HEK293 (cell line): Measurements from ENCODE around the gene PAF1.
A peak's percentile ranks its signal among the peaks of the same experiment; 100 is the strongest.

Source experiments
- BCL11B ChIP-seq: fragments of 450-650 bp; formaldehyde crosslinking; IDR thresholded peaks from 2 replicates; pipeline ENCODE4 v1.5.1; 2016; ENCODE audit warnings: low read depth, missing biosample characterization, missing genetic modification characterization
- FEZF1 ChIP-seq: fragments of 450-650 bp; formaldehyde crosslinking; IDR thresholded peaks from 2 replicates; pipeline ENCODE4 v1.5.1; 2016; ENCODE audit warnings: missing biosample characterization, missing genetic modification characterization
- MYNN ChIP-seq: fragments of 450-650 bp; formaldehyde crosslinking; IDR thresholded peaks from 2 replicates; pipeline ENCODE4 v1.5.1; 2016; ENCODE audit warnings: missing biosample characterization, missing genetic modification characterization, borderline replicate concordance
- PRDM6 ChIP-seq: fragments of 450-650 bp; formaldehyde crosslinking; IDR thresholded peaks from 2 replicates; pipeline ENCODE4 v1.5.1; 2017; ENCODE audit warnings: missing biosample characterization, missing genetic modification characterization
- SCRT1 ChIP-seq: fragments of 450-650 bp; formaldehyde crosslinking; IDR thresholded peaks from 2 replicates; pipeline ENCODE4 v1.5.1; 2016; ENCODE audit warnings: missing biosample characterization, missing genetic modification characterization, borderline replicate concordance
- SETDB1 ChIP-seq: IDR thresholded peaks from one replicate; pipeline ENCODE4 v1.6.1; 2017; ENCODE audit warnings: mild to moderate bottlenecking, low read length, moderate library complexity, mixed read lengths; ENCODE audit not compliant: insufficient read length
- TCF7L2 ChIP-seq: IDR thresholded peaks from 2 replicates; pipeline ENCODE4 v1.6.1; 2011; ENCODE audit warnings: low read depth, mild to moderate bottlenecking, inconsistent platforms, low read length, moderate library complexity, borderline replicate concordance
- ZBTB26 ChIP-seq: fragments of 450-650 bp; formaldehyde crosslinking; optimal IDR thresholded peaks from 2 replicates; pipeline ENCODE3; 2016; ENCODE audit warnings: missing biosample characterization, mild to moderate bottlenecking, missing genetic modification characterization
- ZFHX2 ChIP-seq: fragments of 450-650 bp; formaldehyde crosslinking; conservative IDR thresholded peaks from 2 replicates; pipeline ENCODE4 v1.5.1; 2016; ENCODE audit warnings: missing biosample characterization, missing genetic modification characterization
- ZIC2 ChIP-seq: fragments of 450-650 bp; formaldehyde crosslinking; IDR thresholded peaks from 2 replicates; pipeline ENCODE4 v1.5.1; 2016; ENCODE audit warnings: missing biosample characterization, missing genetic modification characterization
- ZNF148 ChIP-seq: fragments of 450-650 bp; formaldehyde crosslinking; IDR thresholded peaks from 2 replicates; pipeline ENCODE4 v1.5.0; 2017; ENCODE audit warnings: missing biosample characterization, missing genetic modification characterization, borderline replicate concordance
- ZNF23 ChIP-seq: fragments of 450-650 bp; formaldehyde crosslinking; IDR thresholded peaks from 2 replicates; pipeline ENCODE4 v1.5.1; 2016; ENCODE audit warnings: missing biosample characterization, missing genetic modification characterization, borderline replicate concordance
- ZNF239 ChIP-seq: fragments of 450-650 bp; formaldehyde crosslinking; IDR thresholded peaks from 2 replicates; pipeline ENCODE4 v1.5.1; 2016; ENCODE audit warnings: missing biosample characterization, missing genetic modification characterization
- ZNF266 ChIP-seq: fragments of 450-650 bp; formaldehyde crosslinking; IDR thresholded peaks from 2 replicates; pipeline ENCODE4 v1.5.1; 2016; ENCODE audit warnings: missing biosample characterization, missing genetic modification characterization, low read depth
- ZNF280D ChIP-seq: fragments of 450-650 bp; formaldehyde crosslinking; IDR thresholded peaks from 2 replicates; pipeline ENCODE4 v1.5.1; 2016; ENCODE audit warnings: missing biosample characterization, missing genetic modification characterization
- ZNF37A ChIP-seq: fragments of 450-650 bp; IDR thresholded peaks from 2 replicates; pipeline ENCODE4 v1.5.1; 2018; ENCODE audit warnings: missing biosample characterization, missing genetic modification characterization
- ZNF48 ChIP-seq: fragments of 450-650 bp; formaldehyde crosslinking; IDR thresholded peaks from 2 replicates; pipeline ENCODE4 v1.5.1; 2016; ENCODE audit warnings: missing biosample characterization, missing genetic modification characterization
- ZNF529 ChIP-seq: fragments of 450-650 bp; formaldehyde crosslinking; IDR thresholded peaks from 2 replicates; pipeline ENCODE4 v1.5.1; 2017; ENCODE audit warnings: missing genetic modification characterization, missing biosample characterization; ENCODE audit not compliant: insufficient replicate concordance
- ZNF558 ChIP-seq: fragments of 450-650 bp; formaldehyde crosslinking; IDR thresholded peaks from 2 replicates; pipeline ENCODE4 v1.5.1; 2016; ENCODE audit warnings: missing biosample characterization, missing genetic modification characterization
- ZNF561 ChIP-seq: fragments of 450-650 bp; IDR thresholded peaks from 2 replicates; pipeline ENCODE4 v1.5.1; 2018; ENCODE audit warnings: missing biosample characterization, missing genetic modification characterization, borderline replicate concordance
- ZNF626 ChIP-seq: fragments of 450-650 bp; sonication (Bioruptor Pico); formaldehyde crosslinking; IDR thresholded peaks from 2 replicates; pipeline ENCODE4 v1.5.1; 2018; ENCODE audit warnings: missing biosample characterization, missing genetic modification characterization, inconsistent platforms
- ZNF791 ChIP-seq: fragments of 450-650 bp; formaldehyde crosslinking; IDR thresholded peaks from 2 replicates; pipeline ENCODE4 v1.5.1; 2016; ENCODE audit warnings: missing biosample characterization, missing genetic modification characterization
- TF ChIP-seq, protein P1 (sequence below): fragments of 450-650 bp; formaldehyde crosslinking; IDR thresholded peaks from 2 replicates; pipeline ENCODE4 v1.5.1; 2016; ENCODE audit warnings: missing biosample characterization, missing genetic modification characterization
- TF ChIP-seq, protein P2 (sequence below): fragments of 450-650 bp; formaldehyde crosslinking; IDR thresholded peaks from 2 replicates; pipeline ENCODE4 v1.5.1; 2016; ENCODE audit warnings: missing biosample characterization, missing genetic modification characterization, borderline replicate concordance

The PAF1 gene

GRCh38 chr19:39411081-39411831, 20.4 kb upstream of the PAF1 start (continued):
- TF ChIP-seq ZNF148 (tag by site-specific recombination) (peak; percentile 76; the same call in 1 of the 2 replicates), ZNF280D (tag by site-specific recombination) (no peak), ZNF626 (tag by site-specific recombination) (no peak), TCF7L2 (no peak), ZNF561 (no peak), ZNF239 (no peak), SETDB1 (no peak), ZNF48 (tag by site-specific recombination) (no peak), PRDM6 (no peak), ZNF791 (no peak), SCRT1 (no peak), MYNN (tag by site-specific recombination) (no peak), ZFHX2 (peak; percentile 65), ZBTB26 (tag by site-specific recombination) (no peak), ZNF266 (tag by site-specific recombination) (no peak), ZNF529 (tag by site-specific recombination) (no peak), FEZF1 (tag by site-specific recombination) (no peak), ZNF558 (no peak), BCL11B (no peak), ZIC2 (tag by site-specific recombination) (no peak), ZNF23 (no peak), ZNF37A (tag by site-specific recombination) (no peak)
- TF ChIP-seq, protein P1, sequence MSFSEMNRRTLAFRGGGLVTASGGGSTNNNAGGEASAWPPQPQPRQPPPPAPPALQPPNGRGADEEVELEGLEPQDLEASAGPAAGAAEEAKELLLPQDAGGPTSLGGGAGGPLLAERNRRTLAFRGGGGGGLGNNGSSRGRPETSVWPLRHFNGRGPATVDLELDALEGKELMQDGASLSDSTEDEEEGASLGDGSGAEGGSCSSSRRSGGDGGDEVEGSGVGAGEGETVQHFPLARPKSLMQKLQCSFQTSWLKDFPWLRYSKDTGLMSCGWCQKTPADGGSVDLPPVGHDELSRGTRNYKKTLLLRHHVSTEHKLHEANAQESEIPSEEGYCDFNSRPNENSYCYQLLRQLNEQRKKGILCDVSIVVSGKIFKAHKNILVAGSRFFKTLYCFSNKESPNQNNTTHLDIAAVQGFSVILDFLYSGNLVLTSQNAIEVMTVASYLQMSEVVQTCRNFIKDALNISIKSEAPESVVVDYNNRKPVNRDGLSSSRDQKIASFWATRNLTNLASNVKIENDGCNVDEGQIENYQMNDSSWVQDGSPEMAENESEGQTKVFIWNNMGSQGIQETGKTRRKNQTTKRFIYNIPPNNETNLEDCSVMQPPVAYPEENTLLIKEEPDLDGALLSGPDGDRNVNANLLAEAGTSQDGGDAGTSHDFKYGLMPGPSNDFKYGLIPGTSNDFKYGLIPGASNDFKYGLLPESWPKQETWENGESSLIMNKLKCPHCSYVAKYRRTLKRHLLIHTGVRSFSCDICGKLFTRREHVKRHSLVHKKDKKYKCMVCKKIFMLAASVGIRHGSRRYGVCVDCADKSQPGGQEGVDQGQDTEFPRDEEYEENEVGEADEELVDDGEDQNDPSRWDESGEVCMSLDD (tag by site-specific recombination): no peak
- TF ChIP-seq, protein P2, sequence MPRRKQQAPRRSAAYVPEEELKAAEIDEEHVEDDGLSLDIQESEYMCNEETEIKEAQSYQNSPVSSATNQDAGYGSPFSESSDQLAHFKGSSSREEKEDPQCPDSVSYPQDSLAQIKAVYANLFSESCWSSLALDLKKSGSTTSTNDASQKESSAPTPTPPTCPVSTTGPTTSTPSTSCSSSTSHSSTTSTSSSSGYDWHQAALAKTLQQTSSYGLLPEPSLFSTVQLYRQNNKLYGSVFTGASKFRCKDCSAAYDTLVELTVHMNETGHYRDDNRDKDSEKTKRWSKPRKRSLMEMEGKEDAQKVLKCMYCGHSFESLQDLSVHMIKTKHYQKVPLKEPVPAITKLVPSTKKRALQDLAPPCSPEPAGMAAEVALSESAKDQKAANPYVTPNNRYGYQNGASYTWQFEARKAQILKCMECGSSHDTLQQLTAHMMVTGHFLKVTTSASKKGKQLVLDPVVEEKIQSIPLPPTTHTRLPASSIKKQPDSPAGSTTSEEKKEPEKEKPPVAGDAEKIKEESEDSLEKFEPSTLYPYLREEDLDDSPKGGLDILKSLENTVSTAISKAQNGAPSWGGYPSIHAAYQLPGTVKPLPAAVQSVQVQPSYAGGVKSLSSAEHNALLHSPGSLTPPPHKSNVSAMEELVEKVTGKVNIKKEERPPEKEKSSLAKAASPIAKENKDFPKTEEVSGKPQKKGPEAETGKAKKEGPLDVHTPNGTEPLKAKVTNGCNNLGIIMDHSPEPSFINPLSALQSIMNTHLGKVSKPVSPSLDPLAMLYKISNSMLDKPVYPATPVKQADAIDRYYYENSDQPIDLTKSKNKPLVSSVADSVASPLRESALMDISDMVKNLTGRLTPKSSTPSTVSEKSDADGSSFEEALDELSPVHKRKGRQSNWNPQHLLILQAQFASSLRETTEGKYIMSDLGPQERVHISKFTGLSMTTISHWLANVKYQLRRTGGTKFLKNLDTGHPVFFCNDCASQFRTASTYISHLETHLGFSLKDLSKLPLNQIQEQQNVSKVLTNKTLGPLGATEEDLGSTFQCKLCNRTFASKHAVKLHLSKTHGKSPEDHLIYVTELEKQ (tag by site-specific recombination): no peak
